ENCODE results near the gene EPB42.
A peak's percentile ranks its signal among the peaks of the same experiment; 100 is the strongest.
"Not testable (repeated sequence)": the region's sequence is repeated elsewhere in the genome, so short reads cannot be mapped to it uniquely, and the experiment has no call there.

EPB42 gene

GRCh38 chr15:43239732-43240491 lies 19.1 kb upstream of the EPB42 start:
- DNase-seq, result no peak

- DNase-seq, result no peak
These were observed 17.9 kb upstream of the EPB42 start for GRCh38 chr15:43238671-43239131.

GRCh38 chr15:43237842-43238470 lies 17.1 kb upstream of the EPB42 start:
- DNase-seq, result no peak

GRCh38 chr15:43235536-43235935 lies 14.7 kb upstream of the EPB42 start:
- DNase-seq, result no peak

- no peak for DNase-seq
These were observed 11.6 kb upstream of the EPB42 start for GRCh38 chr15:43232289-43232874.

- no peak for DNase-seq
These were observed 9.9 kb upstream of the EPB42 start for GRCh38 chr15:43230640-43231115.

GRCh38 chr15:43229977-43230376 lies 9.2 kb upstream of the EPB42 start:
- DNase-seq, result no peak

GRCh38 chr15:43226436-43227305 lies 5.9 kb upstream of the EPB42 start:
- DNase-seq, result no peak

- not testable (repeated sequence) for DNase-seq
These were observed 5.1 kb upstream of the EPB42 start for GRCh38 chr15:43225950-43226255.

DNA sequence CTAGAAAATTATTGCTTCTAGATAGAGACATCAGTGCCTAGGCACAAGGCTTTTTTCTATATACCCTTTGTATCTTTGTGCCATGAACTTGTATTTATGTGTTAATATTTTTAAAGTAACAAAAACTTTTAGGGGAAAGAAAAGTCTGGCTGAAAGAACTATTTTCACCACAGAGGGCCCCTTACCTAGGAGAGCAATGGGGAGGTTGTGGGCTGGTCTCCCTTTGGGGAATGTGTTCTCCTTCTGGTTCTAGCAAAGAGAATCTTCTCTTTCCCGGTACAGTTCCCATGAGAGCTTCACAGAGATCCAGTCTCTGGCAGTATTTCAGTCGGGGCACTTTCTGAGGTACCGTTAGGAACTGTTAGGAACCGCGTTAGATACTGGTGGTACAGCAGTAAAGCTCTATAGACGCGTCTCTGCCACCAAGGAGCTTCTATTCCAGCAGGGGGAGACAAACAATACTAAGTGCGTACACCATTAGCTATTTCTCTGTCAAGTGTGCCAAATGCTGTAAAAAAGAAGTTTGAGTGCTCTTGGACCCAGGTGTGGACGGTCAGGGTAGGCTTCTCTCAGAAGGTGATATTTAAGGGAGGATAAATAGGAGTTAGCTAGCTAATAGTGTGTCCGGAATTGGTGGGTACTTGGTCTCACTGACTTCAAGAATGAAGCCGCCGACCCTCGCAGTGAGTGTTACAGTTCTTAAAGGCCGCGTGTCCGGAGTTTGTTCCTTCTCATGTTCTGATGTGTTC lies 4.6 kb upstream of the EPB42 start:
- DNase-seq, result peak; percentile 63

GRCh38 chr15:43221422-43221821 lies 604 bp upstream of the EPB42 start:
- DNase-seq, result no peak

DNA sequence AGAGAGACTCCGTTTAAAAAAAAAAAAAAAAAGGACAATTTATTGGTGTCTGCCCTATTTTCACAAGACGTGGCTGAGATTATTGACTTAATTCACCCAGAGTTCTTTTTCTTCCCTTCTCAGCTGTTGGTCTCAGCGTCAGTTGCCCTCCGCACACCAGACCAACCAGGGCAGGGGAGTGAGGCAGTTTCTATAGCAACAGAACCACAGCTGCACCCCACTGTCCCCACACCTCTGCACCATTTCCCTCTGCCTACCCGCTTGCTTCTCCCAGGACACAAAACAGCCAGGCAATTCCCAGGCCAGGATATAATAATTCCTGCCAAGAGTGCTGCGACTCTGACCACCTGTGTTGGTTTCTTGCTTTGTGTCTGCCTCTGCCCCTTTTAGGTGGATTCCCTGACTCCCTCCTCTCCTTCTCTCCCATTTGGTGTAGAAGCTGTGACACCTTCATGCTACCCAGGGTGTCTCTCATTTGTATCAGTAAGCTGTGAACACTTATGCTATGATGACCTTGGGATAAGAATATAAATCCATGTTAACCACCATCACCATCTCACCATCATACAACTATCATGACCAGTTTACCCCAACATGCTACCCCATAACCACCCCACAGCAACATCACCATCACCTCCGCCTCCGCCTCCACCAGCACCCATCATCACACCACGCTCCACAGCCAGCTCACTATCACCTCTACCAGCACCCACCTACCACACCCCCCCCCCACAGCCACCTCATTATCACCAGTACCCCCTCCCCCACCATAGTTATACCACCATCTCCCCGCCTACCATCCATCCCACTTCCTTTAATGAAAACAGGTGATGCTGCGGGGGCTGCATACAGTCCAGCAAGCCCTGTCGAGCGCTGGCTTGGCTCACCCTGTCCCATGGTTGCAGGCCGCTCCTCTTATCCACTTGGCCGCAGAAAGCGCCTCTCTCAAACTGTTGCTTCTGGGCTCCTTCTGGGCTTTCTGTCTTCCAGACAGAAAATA lies 589 bp downstream of the EPB42 start:
- no peak for DNase-seq

DNA sequence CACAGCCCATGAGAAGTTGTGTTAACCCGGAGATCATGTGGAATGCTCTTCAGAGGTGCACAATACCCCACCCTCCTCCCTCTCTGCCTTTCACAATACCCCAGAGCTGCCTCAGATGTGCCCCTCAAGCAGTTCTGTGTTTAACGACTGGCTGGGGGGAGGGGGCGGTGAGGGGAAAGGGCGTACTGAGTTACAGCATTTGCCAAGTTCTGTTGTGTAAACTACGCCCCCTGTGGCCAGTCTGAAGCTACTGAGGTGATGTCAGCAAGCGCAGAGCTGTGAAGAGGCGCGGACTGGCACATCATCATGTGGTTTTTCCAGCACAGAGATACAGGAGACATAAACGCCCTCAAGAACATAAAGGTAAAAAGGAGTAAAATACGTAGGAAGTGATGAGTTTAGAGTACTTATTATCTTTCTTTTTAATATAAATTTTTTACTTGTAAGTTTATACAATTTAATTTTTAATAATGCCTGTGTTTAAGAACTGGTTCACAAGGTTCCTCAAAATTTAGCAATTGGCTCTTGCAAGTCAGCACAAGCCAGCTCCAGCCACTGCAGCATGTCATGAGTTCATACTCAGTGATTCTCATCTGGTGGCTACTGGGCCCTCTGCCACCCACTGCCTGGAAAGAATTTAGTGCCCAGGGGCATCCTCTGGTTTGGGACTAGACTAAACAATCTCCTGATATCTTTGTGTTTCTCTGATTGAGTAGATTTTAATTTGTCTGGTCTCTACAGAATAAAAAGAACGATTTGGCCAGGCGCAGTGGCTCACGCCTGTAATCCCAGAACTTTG lies 1.7 kb downstream of the EPB42 start:
- no peak for DNase-seq

DNA sequence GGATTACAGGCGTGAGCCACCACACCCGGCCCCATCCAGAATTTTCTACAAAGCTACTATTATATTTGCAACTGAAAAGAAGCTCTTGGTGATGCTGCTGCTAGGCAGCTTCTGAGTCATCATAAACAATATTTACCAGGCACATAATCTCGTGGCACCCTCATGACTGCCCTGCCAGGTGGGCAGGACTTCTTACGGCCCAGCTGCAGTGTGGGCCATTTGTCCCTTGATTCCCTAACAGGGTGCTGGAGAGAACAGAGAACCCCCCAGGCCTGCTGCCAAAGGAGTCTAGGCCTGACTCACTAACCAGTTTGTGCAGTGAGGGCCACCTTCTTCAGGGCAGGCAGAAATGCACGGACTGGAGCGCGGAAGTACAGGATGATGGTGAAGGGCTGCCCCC lies 4.9 kb downstream of the EPB42 start:
- no peak for DNase-seq

- DNase-seq, result no peak
These were observed 6.1 kb downstream of the EPB42 start for GRCh38 chr15:43214592-43215295.

DNA sequence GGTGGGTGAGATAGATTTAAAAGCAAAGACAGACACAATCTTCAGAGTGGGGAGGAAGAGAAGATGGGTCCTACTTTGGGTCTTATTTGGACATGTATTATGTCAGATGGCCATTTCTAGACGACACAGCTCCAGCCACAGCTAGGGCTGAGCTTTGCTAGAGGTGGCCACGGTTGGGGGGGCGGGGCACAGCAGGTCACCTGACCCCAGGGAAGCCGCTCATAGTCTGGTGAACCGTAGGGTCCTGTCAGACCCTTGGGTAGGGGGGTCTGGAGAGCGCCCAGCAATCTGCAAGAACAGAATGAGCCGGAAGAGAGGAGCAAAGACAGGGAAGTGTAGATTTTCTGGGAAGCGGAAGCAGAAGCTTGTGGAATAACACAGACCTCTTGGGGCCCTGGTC lies 6.6 kb downstream of the EPB42 start:
- no peak for DNase-seq

DNA sequence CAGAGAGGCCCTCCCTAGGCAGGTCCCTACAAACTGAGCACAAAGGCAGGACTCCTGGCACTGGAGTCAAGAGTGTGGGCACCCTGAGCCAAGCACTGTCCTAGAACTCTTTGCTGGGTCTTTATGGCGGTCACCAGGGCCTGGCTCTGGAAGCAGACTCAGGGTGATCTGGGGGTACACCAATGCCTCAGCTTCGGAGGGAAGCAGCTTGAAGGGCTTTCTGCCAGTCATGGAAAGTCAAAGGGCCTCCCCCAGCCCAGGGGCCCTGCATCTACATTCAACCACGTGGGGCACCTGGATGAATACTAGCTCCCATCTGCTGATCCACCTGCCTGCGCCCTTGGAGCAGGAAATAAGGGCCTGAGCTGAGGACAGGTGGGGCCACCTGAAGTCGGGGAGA lies 7.4 kb downstream of the EPB42 start:
- no peak for DNase-seq

DNA sequence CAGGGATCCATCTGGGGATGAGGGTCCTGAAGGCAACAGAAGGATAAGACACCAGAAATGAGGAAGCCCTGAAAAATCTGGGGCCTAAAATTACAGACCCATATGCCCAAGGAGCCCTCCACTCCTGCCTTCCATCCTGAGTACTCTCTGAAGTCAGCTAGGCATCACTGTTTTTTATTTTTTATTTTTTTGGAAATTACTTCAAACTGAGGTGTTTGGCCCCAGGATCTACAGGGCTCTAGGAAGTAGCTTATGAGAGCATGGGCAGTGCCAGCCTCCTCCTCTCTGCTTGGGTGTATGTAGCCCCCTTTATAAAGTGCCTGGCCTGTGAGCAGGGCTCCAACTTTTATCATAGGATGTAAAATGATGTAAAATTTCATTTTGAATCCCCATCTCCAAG lies 7.9 kb downstream of the EPB42 start:
- no peak for DNase-seq

DNA sequence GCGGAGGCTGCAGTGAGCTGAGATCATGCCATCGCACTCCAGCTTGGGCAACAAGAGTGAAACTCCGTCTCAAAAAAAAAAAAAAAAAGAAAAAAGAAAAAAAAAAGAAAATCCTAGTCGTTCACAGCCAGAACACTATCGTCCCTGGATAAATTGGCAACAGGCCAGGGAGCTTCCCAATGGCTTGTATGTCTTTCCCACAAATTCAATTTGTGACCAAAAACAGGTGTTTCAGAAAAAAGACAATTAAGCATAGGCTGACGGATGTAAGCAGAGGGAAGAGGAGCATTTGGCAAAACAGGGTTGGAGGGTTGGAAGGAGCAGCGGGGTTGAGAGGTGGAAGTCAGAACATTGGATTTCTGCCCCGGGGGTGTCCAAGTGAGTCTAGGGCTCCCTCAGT lies 8.5 kb downstream of the EPB42 start:
- no peak for DNase-seq

All from CD4-positive, alpha-beta T cell treated with Interleukin-10 for 1 hour (primary cell).